GM12892 (cell line): ENCODE measurements around the gene NT5DC1.

Source experiments
- DNase-seq: peaks from one replicate; pipeline ENCODE4 v3.0.0; 2011; ENCODE audit not compliant: insufficient read length
- FAIRE-seq: peaks from 2 replicates; lab custom pipeline; 2011; peaks lifted over from hg19 to GRCh38; lab: Jason Lieb, UNC
- POLR2A ChIP-seq: IDR thresholded peaks from 2 replicates; pipeline ENCODE4 v1.6.1; 2011; ENCODE audit warnings: low read depth, low read length, control low read depth
- POLR2AphosphoS5 ChIP-seq: IDR thresholded peaks from 2 replicates; pipeline ENCODE4 v1.6.1; 2011; ENCODE audit warnings: low read depth, low read length, control low read depth
- TAF1 ChIP-seq: IDR thresholded peaks from 2 replicates; pipeline ENCODE4 v1.6.1; 2011; ENCODE audit warnings: low read depth, mild to moderate bottlenecking, control low read depth, low read length, borderline replicate concordance

The NT5DC1 gene

DNA sequence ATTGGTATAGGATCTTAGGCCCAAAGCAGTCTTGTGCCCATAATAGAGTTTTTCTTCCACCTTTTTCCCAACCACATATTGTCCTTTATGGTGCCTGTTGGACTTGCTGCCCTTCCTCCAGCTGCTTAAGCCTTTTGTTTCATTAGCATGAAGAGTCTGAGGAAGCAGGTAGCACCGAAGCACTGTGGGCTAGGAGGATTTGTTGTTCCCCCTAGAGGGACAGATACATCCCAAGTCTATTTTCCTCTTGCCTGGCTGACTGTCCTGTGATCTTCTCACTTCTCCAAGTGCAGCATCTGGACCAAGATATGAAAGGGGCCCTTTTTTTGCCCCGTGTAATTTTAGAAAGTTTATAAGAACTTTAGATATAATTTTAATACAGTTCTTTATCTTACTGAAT, 75.9 kb downstream of the NT5DC1 start:
- no peak for FAIRE-seq
- no peak for DNase-seq
- TF ChIP-seq TAF1 = no peak
- no peak for TF ChIP-seq POLR2A
- TF ChIP-seq POLR2AphosphoS5 = no peak

DNA sequence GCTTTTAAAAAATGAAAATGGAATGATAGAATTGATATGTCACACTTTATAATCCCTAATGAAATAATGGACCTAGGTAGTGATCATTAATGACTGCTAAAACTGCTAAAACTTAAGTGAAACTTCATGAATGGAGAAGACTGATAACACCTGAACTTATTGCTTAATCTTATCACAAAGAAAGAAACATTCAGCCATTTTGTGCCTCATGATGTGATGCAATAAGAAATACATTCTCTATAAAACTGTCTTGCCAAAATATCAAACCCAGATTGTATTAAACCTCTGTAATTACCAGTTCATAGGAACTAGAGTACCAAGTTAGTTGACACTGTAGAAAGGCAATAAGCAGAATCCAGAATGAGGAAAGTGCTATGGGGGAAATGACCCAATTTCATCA, 79.7 kb downstream of the NT5DC1 start:
- TF ChIP-seq POLR2AphosphoS5 = no peak
- TF ChIP-seq TAF1 = no peak
- no peak for TF ChIP-seq POLR2A
- DNase-seq (no peak), FAIRE-seq (peak; percentile 24)

DNA sequence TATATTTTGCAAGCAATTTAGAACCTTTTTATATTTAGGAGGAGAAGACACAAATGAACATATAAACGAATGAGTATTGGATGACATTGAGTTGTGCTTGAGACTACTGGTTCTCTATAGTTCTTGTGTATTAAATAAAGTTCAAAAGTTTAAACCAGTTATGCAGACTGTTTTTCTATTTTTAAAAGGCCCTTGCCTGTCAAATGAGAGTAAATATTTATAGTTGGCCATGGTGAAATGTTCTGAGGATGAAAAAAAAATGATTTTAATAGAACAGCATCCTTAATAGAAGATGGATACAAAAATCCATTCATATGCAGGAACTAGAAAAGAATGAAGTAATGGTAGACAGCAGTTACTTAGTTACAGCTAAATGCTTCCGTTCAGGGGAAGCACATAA, 88.8 kb downstream of the NT5DC1 start:
- TF ChIP-seq TAF1 = no peak
- no peak for FAIRE-seq
- no peak for DNase-seq

DNA sequence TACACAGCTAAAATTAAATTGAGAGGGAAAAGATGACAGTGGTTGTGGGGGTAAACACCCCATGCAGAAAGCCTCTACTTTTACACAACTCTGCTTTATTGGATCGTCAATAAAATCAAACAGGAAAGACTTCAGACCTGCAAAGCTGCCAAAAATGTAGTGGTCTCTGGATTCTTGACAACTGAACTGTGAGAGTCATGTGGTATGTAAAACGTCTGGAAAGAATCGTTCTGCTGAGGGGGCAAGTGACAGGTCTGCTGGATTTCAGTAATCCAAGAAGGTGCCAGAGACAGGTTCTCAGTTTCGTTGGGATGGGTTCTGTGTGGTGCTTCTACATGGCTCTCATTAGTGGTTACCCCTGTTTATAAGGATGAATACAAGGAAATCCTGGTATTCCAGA, 89.9 kb downstream of the NT5DC1 start:
- TF ChIP-seq TAF1 = no peak
- no peak for TF ChIP-seq POLR2AphosphoS5
- no peak for TF ChIP-seq POLR2A
- FAIRE-seq = no peak
- no peak for DNase-seq

DNA sequence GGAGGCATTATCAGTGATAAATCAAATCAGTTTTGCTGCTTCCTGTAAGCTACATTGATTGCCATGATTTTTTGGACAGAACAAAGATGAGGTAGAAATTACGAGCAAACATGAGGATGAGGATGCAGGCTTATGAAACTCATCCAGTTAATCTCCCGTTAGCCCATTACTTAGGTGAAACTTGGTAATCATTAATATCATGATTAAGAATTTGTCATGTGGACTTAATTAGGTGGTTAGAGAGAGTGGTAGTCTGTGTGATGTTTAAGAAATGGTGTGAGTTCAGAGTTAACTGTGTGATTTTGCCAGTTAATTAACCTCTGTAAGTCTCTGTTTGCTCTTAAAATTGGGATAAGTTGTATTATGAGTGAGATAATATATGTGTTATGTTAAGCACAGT, 91.2 kb downstream of the NT5DC1 start:
- FAIRE-seq (no peak), DNase-seq (no peak)

DNA sequence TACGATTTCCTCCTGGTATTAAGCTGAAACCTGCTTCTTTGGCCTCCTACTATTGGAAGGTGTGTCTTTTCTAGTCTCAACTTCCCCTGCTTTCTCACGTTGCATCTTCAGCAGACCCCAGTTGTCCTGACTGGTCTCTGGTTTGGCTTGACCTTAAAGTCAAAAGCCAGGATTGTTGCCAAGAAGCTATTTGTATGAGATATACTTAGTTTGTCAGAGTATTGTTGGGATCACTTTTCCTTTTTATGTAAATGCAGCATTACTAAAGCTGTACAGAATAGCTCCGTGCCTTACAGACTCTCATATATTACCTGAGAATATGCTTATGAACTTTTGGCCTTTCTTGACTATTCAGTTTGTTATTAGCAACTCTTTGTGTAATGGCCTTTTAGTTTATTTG, 92.1 kb downstream of the NT5DC1 start:
- no peak for DNase-seq
- TF ChIP-seq TAF1 (no peak), POLR2A (no peak)
- FAIRE-seq = no peak

More for the DNA sequence above, 91.2 kb downstream of the NT5DC1 start:
- TF ChIP-seq POLR2AphosphoS5 (no peak), POLR2A (no peak), TAF1 (no peak)

DNA sequence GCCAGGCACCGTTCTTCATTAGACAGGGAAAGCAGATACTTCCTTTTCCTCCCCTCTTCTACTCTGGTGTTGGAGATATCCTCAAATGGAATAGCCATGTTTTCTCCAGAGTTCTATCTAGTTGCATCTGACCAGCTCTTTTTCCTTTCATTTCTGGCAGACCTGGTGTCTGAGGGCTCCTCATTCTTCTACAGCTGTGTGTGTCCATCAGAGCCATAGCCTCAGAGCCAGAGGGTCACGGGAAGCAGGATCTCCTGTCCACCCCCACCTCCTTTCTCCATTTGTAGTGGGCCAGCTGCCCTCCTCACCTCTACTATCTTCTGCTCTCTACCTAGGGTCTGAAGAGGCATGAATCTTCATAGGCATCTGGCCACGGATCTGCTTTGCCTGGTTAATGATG, 96.2 kb downstream of the NT5DC1 start:
- DNase-seq (no peak), FAIRE-seq (no peak)
- no peak for TF ChIP-seq POLR2AphosphoS5
- TF ChIP-seq TAF1 = no peak
- no peak for TF ChIP-seq POLR2A

DNA sequence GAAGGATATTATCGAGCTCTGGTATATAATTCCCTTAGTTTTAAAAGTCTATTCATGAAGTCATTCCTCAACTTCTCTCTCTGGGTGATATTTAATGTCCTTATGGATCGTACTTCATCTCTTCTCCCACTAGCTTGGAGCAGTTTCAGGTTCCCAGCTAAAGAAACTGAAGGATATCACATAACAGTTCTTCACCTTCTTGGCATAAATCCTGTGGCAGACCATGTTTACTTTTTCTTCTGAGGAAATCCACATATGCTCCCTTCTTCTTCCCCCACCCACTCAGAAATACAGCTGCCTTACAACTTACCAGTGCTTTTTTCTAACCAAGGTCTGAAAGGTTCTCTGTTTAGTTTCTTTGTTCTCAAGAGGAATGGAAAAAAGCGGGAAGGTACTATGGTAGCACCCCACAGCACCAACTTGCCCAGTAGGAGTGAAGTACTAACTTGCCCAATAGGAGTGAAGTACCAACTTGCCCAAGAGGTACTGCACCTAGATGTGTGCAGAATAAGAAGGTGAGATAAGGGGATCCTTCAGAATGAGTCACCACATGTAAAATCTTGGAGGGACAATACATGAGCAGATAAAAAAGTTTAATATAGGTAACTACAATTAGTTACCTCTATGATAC, 100.1 kb downstream of the NT5DC1 start:
- TF ChIP-seq POLR2A (no peak), TAF1 (no peak), POLR2AphosphoS5 (no peak)
- FAIRE-seq = no peak
- no peak for DNase-seq

DNA sequence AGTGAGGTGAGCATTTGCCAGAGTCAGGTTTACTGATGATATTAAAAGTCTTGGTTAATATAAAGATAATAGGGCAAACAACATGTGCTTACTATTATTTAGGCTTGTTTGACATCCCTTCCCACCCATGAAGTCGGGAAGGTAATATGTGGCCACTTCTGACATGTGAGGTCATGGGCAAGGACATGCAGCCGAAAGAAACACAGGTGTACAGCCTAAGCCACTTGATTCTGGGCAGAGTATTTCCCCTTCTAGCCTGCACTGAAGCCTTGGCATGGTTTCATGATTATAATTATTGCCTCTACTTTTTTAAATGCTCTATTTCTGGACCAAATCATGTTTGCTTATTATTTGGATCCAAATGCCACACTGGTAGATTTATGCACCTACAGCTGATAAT, 100.9 kb downstream of the NT5DC1 start:
- FAIRE-seq (no peak), DNase-seq (no peak)
- TF ChIP-seq TAF1 (no peak), POLR2A (no peak), POLR2AphosphoS5 (no peak)

DNA sequence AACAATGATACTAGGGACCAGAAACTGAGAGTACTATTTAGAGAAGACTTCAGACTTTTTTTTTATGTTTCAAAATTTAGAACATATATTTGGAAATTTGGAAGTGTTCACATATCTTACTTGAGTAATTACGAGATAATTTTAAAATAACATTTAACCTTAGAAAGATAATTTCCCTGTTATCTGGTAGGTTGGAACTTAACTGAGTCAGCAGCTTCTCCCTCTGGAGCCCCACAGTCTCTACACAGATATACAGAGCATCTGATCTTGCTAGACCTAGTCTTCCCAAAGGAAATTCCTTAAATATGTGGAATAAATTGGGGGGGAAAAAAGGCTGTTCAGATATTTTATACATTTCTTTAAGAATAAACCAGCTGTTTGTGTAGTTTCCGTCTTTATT, 104.6 kb downstream of the NT5DC1 start:
- TF ChIP-seq TAF1 (no peak), POLR2AphosphoS5 (no peak), POLR2A (no peak)
- FAIRE-seq (no peak), DNase-seq (no peak)

DNA sequence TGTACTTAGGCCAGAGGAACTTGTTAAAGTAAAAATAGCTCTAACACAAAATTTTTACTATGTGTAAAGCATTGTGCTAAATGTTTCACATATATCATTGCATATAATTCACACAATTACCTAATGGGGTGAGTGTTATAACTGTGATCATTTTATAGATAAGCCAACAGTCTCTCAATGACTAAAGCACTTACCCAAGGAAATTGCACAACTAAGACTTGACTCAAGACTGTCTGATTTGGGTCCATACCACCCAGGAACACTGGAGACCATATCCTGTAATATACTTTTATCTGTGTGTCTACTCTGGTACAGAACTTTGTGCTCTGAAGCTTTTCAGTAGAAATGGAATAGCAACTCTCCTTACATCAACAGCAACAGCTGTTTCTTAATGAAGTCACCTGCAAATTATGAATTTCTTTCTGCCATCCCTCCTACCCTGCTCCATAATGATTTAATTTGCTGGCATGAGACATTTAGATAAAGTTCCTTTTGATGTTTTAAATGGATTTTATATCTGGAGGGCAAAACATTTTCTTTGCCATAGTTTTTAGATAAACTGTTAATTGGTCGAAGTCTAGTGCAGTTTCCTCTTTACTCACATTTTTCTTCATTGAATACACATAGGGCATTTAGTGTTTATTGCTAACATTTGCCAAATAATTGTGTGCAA, 105.7 kb downstream of the NT5DC1 start:
- no peak for FAIRE-seq
- DNase-seq = no peak
- TF ChIP-seq POLR2AphosphoS5 (no peak), POLR2A (no peak), TAF1 (no peak)

DNA sequence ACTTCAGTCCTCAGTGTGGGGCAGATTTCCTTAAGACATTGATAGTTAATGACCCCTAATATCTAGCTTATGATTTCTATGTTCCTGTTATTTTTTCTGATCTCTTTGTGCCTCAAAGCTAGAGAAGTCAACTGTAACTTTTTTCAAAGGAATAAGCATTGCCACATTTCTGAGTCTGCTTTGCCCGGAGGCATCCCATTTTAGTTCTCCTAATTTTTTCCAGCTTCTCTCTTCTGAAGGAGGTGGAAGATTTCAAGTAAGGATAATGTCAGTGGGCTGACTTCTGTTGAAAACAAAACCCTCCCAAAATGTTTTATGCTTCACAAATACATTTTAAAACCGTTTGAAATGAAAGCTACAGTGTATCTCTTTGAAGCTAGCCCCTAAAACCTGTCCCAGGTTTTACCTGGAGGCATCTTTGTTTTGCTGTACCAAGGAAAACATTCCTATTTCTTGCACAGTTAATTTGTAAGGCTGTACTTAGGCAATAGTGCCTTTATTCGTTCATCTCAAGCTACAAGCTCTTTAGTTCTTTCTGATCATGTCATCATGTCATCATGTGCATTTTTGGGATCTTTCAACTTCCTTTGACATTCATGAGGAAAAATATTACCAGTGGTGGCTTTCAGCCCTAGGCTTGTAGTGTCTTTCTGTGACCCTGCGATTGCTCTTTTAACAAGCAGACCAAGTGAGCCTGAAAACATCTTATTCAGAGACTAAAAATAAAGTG, 107.6 kb downstream of the NT5DC1 start:
- TF ChIP-seq POLR2AphosphoS5 (no peak), TAF1 (no peak), POLR2A (no peak)
- DNase-seq (no peak), FAIRE-seq (no peak)
